Measurements from ENCODE around the gene ZBTB8OS.

DNA sequence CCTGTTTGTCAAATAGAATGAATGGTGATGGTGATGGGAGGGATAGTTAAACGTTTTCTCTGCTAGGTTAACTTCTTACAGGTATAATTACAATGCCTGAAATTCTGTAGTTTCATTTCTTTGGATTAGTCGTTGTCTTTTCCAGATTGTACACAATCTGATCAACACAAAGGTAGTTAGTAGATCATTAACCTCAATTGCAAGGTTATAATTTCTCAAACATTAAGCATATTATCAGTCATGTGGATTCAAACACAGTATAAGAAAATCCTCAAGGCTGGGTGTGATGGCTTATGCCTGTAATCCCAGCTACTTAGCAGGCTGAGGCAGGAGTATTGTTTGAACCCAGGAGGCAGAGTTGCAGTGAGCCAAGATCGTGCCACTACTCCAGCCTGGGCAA, 31.6 kb upstream of the ZBTB8OS start:
- TF ChIP-seq POLR2A (IDR thresholded peaks at IDR 0.05; ENCODE audit: low read length), result no peak
- TF ChIP-seq GATA1 (IDR thresholded peaks at IDR 0.05; ENCODE audit: low read depth, low read length), result no peak
